Endothelial cell of umbilical vein (primary cell): ENCODE results near the gene APOL2. TPM values are rescaled to one million over a fixed set of nuclear protein-coding genes. Genes with fewer than 3 reads are reported as not detected.
A peak's percentile ranks its signal among the peaks of the same experiment; 100 is the strongest.

Experiments
- BruUV-seq: library from RNA; stranded (reverse); fragments of 400-500 nt; replicated peaks from 2 replicates; lab custom pipeline; 2021; lab: Mats Ljungman, UMichigan
- CTCF ChIA-PET: fragments of 300-600, 350-600 bp; sonication (Branson Sonifier 250); formaldehyde crosslinking; loops from one replicate; lab custom pipeline; 2021; ENCODE audit warnings: antibody characterized with exemption, inconsistent platforms; lab: Charles Lee
- POLR2A ChIA-PET: fragments of 300-600, 350-600 bp; sonication (Branson Sonifier 250); formaldehyde crosslinking; loops from one replicate; lab custom pipeline; 2021; ENCODE audit warnings: antibody characterized with exemption, inconsistent platforms; lab: Charles Lee
- DNase-seq: peaks from one replicate; pipeline ENCODE4 v3.0.0-alpha.2; 2011; ENCODE audit warnings: low read depth, low spot score
- FAIRE-seq: peaks from 2 replicates; lab custom pipeline; 2011; peaks lifted over from hg19 to GRCh38; lab: Jason Lieb, UNC
- H2AFZ ChIP-seq: 2 replicates; pipeline ENCODE4 v1.6.0; 2012; ENCODE audit warnings: low read depth, low read length, control low read depth, inconsistent platforms
- H3K27ac ChIP-seq: 2 replicates; pipeline ENCODE4 v1.5.1; 2011; ENCODE audit warnings: low read depth, mild to moderate bottlenecking, control low read depth, low read length, moderate library complexity; ENCODE audit not compliant: insufficient read depth
- H3K27me3 ChIP-seq, 2 experiments: 2 replicates each; pipeline versions ENCODE4 v1.6.0 to v1.6.1; 2011; ENCODE audit warnings: low read length in 2 of 2, mixed read lengths in 1 of 2; ENCODE audit not compliant: control insufficient read depth in 2 of 2, insufficient read depth in 2 of 2
- H3K36me3 ChIP-seq, 2 experiments: 2 replicates in 1 of 2; 3 replicates in 1 of 2; pipeline ENCODE4 v1.5.1; 2011; ENCODE audit warnings: low read length in 2 of 2, mild to moderate bottlenecking in 1 of 2, moderate library complexity in 1 of 2; ENCODE audit not compliant: control insufficient read depth in 2 of 2, insufficient read depth in 2 of 2; ENCODE audit errors: extremely low read depth in 1 of 2
- H3K4me1 ChIP-seq: 3 replicates; pipeline ENCODE4 v1.5.1; 2011; ENCODE audit warnings: mild to moderate bottlenecking, low read length; ENCODE audit not compliant: control insufficient read depth, insufficient read depth; ENCODE audit errors: extremely low read depth
- H3K4me2 ChIP-seq: 2 replicates; pipeline ENCODE4 v1.6.1; 2011; ENCODE audit warnings: low read length, control low read depth, mixed read lengths; ENCODE audit not compliant: insufficient read depth
- H3K4me3 ChIP-seq, 3 experiments: fragments of 200-600 bp in 1 of 3; sonication (generic), shearing (Covaris generic) in 1 of 3; replicated peaks in 1 of 3; 2 replicates each; pipeline ENCODE4 v1.5.1; 2011 to 2016; ENCODE audit warnings: control low read depth in 3 of 3, low read length in 3 of 3, mild to moderate bottlenecking in 2 of 3, inconsistent platforms in 1 of 3, low read depth in 1 of 3, moderate library complexity in 1 of 3; ENCODE audit not compliant: insufficient read depth in 1 of 3
- H3K79me2 ChIP-seq: 2 replicates; pipeline ENCODE4 v1.6.0; 2012; ENCODE audit warnings: low read length, inconsistent platforms; ENCODE audit not compliant: control insufficient read depth, insufficient read depth
- H3K9ac ChIP-seq: replicated peaks from 2 replicates; pipeline ENCODE3; 2011; ENCODE audit warnings: low read length, control low read depth; ENCODE audit not compliant: insufficient read depth; ENCODE audit errors: extremely low read depth
- H3K9me1 ChIP-seq: replicated peaks from 3 replicates; pipeline ENCODE4 v1.6.0; 2011; ENCODE audit warnings: mild to moderate bottlenecking, low read length; ENCODE audit not compliant: control insufficient read depth, insufficient read depth; ENCODE audit errors: extremely low read depth
- H3K9me3 ChIP-seq: replicated peaks from 2 replicates; pipeline ENCODE4 v1.5.1; 2012; ENCODE audit warnings: low read length, inconsistent platforms; ENCODE audit not compliant: control insufficient read depth, insufficient read depth
- H4K20me1 ChIP-seq: replicated peaks from 2 replicates; pipeline ENCODE3; 2011; ENCODE audit warnings: mild to moderate bottlenecking, low read length; ENCODE audit not compliant: control insufficient read depth, insufficient read depth; ENCODE audit errors: extremely low read depth
- CTCF ChIP-seq, 2 donors: IDR thresholded peaks; 1 replicate in 1 of 2; 2 replicates in 1 of 2; pipeline ENCODE4 v1.5.1; 2011; ENCODE audit warnings: low read length in 2 of 2, mild to moderate bottlenecking in 2 of 2, moderate library complexity in 2 of 2, control low read depth in 1 of 2, inconsistent platforms in 1 of 2, low read depth in 1 of 2; ENCODE audit not compliant: insufficient read depth in 1 of 2; ENCODE audit errors: extremely low read depth in 1 of 2
- EZH2 ChIP-seq: IDR thresholded peaks from 2 replicates; pipeline ENCODE4 v1.6.1; 2012; ENCODE audit warnings: borderline replicate concordance, low read depth, mild to moderate bottlenecking, moderate library complexity, low read length, inconsistent platforms; ENCODE audit not compliant: severe bottlenecking
- FOS ChIP-seq: IDR thresholded peaks from 2 replicates; pipeline ENCODE4 v1.6.1; 2011; ENCODE audit warnings: mild to moderate bottlenecking, low read length, moderate library complexity, borderline replicate concordance; ENCODE audit not compliant: insufficient read depth
- GATA2 ChIP-seq: IDR thresholded peaks from 2 replicates; pipeline ENCODE4 v1.7.0; 2011; ENCODE audit warnings: low read depth, mild to moderate bottlenecking, moderate library complexity, mixed read lengths, low read length; ENCODE audit not compliant: insufficient read length, insufficient read depth
- JUN ChIP-seq: IDR thresholded peaks from 2 replicates; pipeline ENCODE4 v1.6.1; 2011; ENCODE audit warnings: borderline replicate concordance, low read depth; ENCODE audit not compliant: insufficient read length, insufficient read depth
- MAX ChIP-seq: IDR thresholded peaks from 2 replicates; pipeline ENCODE4 v1.6.1; 2011; ENCODE audit not compliant: insufficient read depth, insufficient read length
- MYC ChIP-seq: IDR thresholded peaks from one replicate; pipeline ENCODE4 v1.6.1; 2011; ENCODE audit warnings: mild to moderate bottlenecking, low read depth, low read length
- POLR2A ChIP-seq: IDR thresholded peaks from 2 replicates; pipeline ENCODE4 v1.6.1; 2012; ENCODE audit warnings: low read depth, mild to moderate bottlenecking, control low read depth, low read length
- POLR2AphosphoS5 ChIP-seq: IDR thresholded peaks from 2 replicates; pipeline ENCODE4 v1.6.1; 2012; ENCODE audit warnings: low read depth, mild to moderate bottlenecking, control low read depth, low read length, moderate library complexity; ENCODE audit not compliant: insufficient read depth
- dilution Hi-C: fragments of 300-500 bp; cut with MboI; formaldehyde crosslinking; loops from one replicate; pipeline ENCODE4 v1.15.0; 2019; ENCODE audit warnings: low sequenced_read_pairs; ENCODE audit not compliant: extremely low pct_ligation_motif_present
- intact Hi-C: fragments of 100-400 bp; cut with micrococcal nuclease; formaldehyde crosslinking; loops from one replicate; pipeline ENCODE4 v1.10.0; 2022
- polyA plus RNA-seq, 4 experiments: library from polyadenylated mRNA; depleted of rRNA in 3 of 4; stranded (reverse) in 3 of 4; unstranded in 1 of 4; fragments of >200 nt; gene quantifications; 2 replicates each; pipeline versions ENCODE4 v1.2.1 to v1.2.3, GENCODE V29; 2011 to 2012; ENCODE audit warnings: missing spikeins in 1 of 4
- total RNA-seq: library from RNA; stranded (reverse); gene quantifications from 2 replicates; pipeline ENCODE4 v1.2.3, GENCODE V29; 2021

Gene APOL2
- total and polyA plus RNA-seq, 2 donors (not counting 3 experiments of a cell fraction or from before 2014, with no cell fraction given) = 16.9 to 37.6 TPM

GRCh38 chr22:36253523-36254490 is 14.5 kb upstream of the APOL2 start:
- H3K4me2 ChIP-seq = peak overlapping the region; percentile 82
- peak overlapping the region; percentile 89 for H2AFZ ChIP-seq
- dilution Hi-C loops (no loop called here), intact Hi-C loops (no loop called here)
- H3K4me3 ChIP-seq = peak overlapping the region; percentile 32 to 53 (median 42)
- TF ChIP-seq FOS (no peak), JUN (no peak), MAX (no peak), CTCF (IDR thresholded peaks at IDR 0.05; ENCODE audit: extremely low read depth in 1 of 2, insufficient read depth in 1 of 2, low read depth in 1 of 2, low read length in 2 of 2) (no peak), MYC (no peak), POLR2A (no peak), GATA2 (no peak), EZH2 (no peak), POLR2AphosphoS5 (no peak)
- H3K9ac ChIP-seq = no peak overlapping the region
- no peaks in the 10 kb centered on the region for H3K27me3 ChIP-seq
- no peaks in the 10 kb centered on the region for H3K9me1 ChIP-seq
- no peak for FAIRE-seq
- peaks cover 19% of the 10 kb centered on the region for H3K4me1 ChIP-seq
- no peak for DNase-seq
- no peaks in the 10 kb centered on the region for H3K36me3 ChIP-seq
- POLR2A ChIA-PET = interaction anchor here (1.2 kb wide), 1 partner anchor 15 kb away, joined by 3 read pairs; no protein-coding TSS in a partner anchor
- no peaks in the 10 kb centered on the region for H3K9me3 ChIP-seq
- no peaks in the 10 kb centered on the region for H3K79me2 ChIP-seq
- no peak overlapping the region for H3K27ac ChIP-seq
- H4K20me1 ChIP-seq = no peaks in the 10 kb centered on the region
- BruUV-seq = no TSS peak
- CTCF ChIA-PET = interaction anchor here (1.0 to 4.0 kb wide), 5 partner anchors 8 to 233 kb away, joined by 3 to 20 read pairs (median 4); partner anchors contain the start of gene APOL2
